NT2/D1 (cell line): ENCODE data around the gene TACC3.

Experiments
- SUZ12 ChIP-seq: IDR thresholded peaks from 2 replicates; pipeline ENCODE4 v1.6.1; 2011; ENCODE audit not compliant: insufficient read length, insufficient read depth; ENCODE audit errors: extremely low read depth
- YY1 ChIP-seq: IDR thresholded peaks from 2 replicates; pipeline ENCODE4 v1.6.1; 2011; ENCODE audit not compliant: insufficient read length, insufficient read depth
- ZNF274 ChIP-seq: IDR thresholded peaks from 2 replicates; pipeline ENCODE4 v1.6.1; 2011; ENCODE audit warnings: mild to moderate bottlenecking, low read depth, low read length

DNA sequence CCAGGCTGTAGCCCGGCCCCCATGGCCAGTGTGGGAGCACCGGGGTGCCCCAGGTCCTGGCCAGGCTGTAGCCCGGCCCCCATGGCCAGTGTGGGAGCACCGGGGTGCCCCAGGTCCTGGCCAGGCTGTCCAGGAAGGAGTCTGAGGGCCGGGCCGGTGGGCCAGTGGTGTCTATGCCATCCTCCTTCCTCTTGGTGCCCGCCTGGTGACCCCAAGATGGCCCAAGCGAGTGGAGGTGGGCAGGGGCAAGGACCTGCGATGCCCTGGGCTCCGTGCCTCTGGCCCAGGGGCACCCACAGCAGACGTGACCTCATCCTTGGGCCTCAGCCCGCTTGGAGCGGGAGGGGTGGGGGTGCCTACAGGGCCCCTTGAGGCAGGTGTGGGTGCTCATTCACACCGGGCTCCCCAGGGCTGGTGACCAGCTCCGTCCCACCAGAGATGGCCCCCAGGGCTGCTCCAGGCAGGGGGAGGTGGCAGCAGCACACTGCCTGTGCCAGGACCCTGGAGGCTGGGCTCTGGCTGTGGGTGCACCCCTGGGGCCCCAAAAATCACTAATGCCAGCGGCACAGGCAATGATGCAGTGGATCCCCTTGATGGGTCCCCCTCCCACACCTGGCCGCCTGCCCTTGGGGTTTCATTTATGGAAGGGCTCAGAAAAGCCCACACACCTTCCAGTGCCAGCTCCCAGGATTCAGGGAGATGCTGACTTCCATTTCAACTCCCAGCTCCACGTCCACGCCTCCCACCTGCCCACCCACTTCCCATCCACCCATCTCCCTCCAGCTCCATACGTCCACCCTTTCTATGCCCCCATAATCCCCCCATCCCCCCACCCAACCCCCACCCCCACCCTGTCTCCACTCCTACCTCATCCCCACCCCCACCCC is 35.8 kb downstream of the TACC3 start:
- TF ChIP-seq YY1 (no peak), SUZ12 (no peak), ZNF274 (no peak)
